ENCODE results near the gene LPIN1. TPM values are rescaled to one million over a fixed set of nuclear protein-coding genes. Genes with fewer than 3 reads are reported as not detected.
"Not testable (repeated sequence)": the region's sequence is repeated elsewhere in the genome, so short reads cannot be mapped to it uniquely, and the experiment has no call there.

Gene LPIN1
- total and polyA plus RNA-seq, 4 experiments from 2014 or later: 13.3 to 83.9 (median 51.5) TPM

DNA sequence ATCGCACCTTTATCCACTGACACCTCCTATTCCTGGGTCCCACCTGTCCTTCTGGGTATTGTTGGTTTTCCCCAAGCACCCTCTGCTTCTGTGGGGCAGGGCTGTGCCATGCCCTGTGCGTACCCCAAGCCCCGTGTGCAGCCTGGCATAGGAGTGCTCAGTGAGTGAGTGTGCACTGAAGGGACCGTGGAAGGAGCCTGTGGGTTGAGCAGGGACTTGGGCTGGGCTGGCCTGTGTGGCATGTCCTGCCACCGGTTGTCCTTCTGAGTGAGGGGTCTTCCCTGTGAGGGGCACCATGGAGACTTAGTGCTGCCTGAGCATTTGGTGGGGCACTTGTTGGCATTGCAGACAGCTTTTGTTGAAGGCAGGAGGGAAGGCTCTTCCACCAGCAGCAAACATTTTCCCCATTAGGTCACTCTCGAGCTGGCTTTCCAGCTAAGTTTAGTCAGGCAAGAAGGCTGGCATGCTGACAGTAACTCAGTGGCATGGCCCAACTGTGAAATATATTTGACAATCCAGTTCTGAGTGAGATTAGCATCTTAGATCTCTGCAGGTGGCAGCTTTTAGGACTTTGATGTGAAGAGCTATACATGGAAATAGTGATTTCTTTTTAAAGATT lies 64.7 kb downstream of the LPIN1 start:
- peaks cover 64 to 86% of the 10 kb centered on the region in 2 donors for H3K36me3 Mint-ChIP-seq
- H3K27me3 Mint-ChIP-seq: no peaks in the 10 kb centered on the region
- no peak overlapping the region for H3K4me3 ChIP-seq (ENCODE audit: low read length in 2 of 2)
- intact Hi-C loops (cut with micrococcal nuclease): no loop called here
- H3K27ac Mint-ChIP-seq: peak overlapping the region in 2 of 7 donors; percentile 43 to 50
- ChIA-PET POLR2A (ENCODE audit: partially characterized antibody) (no interaction called here), CTCF (ENCODE audit: partially characterized antibody) (no interaction called here)
- H3K9me3 ChIP-seq (ENCODE audit: control insufficient read depth in 1 of 2, low read length in 2 of 2): no peaks in the 10 kb centered on the region
- peaks cover 0 to 6% (median 2%) of the 10 kb centered on the region in 4 donors for H3K4me1 Mint-ChIP-seq
- H3K27ac ChIP-seq (ENCODE audit: low read depth, low read length): no peak overlapping the region
- no peaks in the 10 kb centered on the region for H3K27me3 ChIP-seq (ENCODE audit: insufficient read depth, low read length)
- no peak overlapping the region for H3K4me3 Mint-ChIP-seq
- H3K36me3 ChIP-seq (ENCODE audit: insufficient read depth, low read length): peaks cover 45% of the 10 kb centered on the region
- no peaks in the 10 kb centered on the region for H3K4me1 ChIP-seq (ENCODE audit: insufficient read depth, low read length)
- DNase-seq: no peak
- H3K9me3 Mint-ChIP-seq: no peaks in the 10 kb centered on the region

DNA sequence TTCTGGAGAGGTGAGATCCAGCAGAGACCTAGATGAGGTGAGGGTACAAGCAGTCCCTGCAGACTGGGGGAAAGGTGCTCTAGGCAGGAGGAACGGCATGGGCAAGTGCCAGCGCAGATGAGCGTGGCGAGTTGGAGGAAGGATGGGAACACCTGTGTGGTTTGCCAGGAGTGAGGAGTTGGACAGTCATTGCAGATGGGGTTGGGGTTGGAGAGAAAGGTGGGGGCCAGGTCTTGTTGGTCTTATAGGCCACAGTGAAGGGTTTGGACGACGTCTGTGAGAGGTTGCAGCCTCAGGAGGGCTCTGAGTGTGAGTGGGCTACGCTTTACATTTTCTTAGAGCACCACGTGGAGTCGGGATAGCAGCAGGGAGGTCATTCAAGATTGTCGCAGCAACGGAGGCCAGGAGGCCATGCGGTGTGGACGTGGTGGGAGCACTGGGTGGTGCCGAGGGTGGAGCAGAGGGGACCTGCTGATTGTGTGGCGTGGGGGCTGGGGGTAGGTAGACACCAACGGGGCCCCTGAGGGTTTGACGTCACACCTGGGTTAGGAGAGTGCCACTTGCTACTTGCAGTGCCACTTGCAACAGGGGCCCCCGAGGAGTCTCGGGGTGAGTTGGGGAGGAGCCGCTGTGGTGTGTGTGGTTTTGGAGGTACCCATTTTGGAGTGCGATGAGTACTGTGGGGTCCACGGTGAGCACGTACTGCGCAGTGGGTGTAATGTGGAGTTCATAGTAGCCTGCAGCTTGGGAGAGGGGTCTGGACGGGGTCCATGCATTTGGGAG lies 66.2 kb downstream of the LPIN1 start:
- intact Hi-C loops (cut with micrococcal nuclease): no loop called here
- peaks cover 67 to 83% of the 10 kb centered on the region in 2 donors for H3K36me3 Mint-ChIP-seq
- H3K4me3 Mint-ChIP-seq: peak overlapping the region in 1 of 8 donors; percentile 27
- Histone ChIP-seq H3K4me1 (ENCODE audit: insufficient read depth, low read length) (no peaks in the 10 kb centered on the region), H3K4me3 (ENCODE audit: low read length in 2 of 2) (no peak overlapping the region), H3K9me3 (ENCODE audit: control insufficient read depth in 1 of 2, low read length in 2 of 2) (no peaks in the 10 kb centered on the region), H3K27ac (ENCODE audit: low read depth, low read length) (no peak overlapping the region), H3K27me3 (ENCODE audit: insufficient read depth, low read length) (no peaks in the 10 kb centered on the region), H3K36me3 (ENCODE audit: insufficient read depth, low read length) (peaks cover 34% of the 10 kb centered on the region)
- no peaks in the 10 kb centered on the region for H3K9me3 Mint-ChIP-seq
- peak overlapping the region in 5 of 7 donors; percentile 22 to 86 (median 49) for H3K27ac Mint-ChIP-seq
- CTCF ChIA-PET (ENCODE audit: partially characterized antibody): no interaction called here
- DNase-seq: no peak
- peaks cover 0 to 6% (median 2%) of the 10 kb centered on the region in 4 donors for H3K4me1 Mint-ChIP-seq
- no peaks in the 10 kb centered on the region for H3K27me3 Mint-ChIP-seq
- POLR2A ChIA-PET (ENCODE audit: partially characterized antibody): no interaction called here

DNA sequence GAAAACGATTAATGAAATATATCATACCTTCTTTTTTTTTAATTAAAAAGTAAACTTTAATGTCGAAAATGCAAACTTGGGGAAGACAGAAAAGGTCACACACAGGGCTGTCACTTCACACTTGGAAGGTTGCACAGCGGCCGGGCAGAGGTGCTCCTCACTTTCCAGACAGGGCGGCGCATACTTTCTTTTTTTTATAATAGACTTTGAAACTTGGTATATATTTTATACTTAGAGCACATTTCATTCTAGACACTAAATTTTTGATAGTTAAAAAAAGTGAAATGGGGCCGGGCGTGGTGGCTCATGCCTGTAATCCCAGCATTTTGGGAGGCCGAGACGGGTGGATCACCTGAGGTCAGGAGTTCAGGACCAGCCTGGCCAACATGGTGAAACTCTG lies 66.9 kb downstream of the LPIN1 start:
- H3K36me3 ChIP-seq (ENCODE audit: insufficient read depth, low read length): peaks cover 28% of the 10 kb centered on the region
- H3K36me3 Mint-ChIP-seq: peaks cover 65 to 80% of the 10 kb centered on the region in 2 donors

DNA sequence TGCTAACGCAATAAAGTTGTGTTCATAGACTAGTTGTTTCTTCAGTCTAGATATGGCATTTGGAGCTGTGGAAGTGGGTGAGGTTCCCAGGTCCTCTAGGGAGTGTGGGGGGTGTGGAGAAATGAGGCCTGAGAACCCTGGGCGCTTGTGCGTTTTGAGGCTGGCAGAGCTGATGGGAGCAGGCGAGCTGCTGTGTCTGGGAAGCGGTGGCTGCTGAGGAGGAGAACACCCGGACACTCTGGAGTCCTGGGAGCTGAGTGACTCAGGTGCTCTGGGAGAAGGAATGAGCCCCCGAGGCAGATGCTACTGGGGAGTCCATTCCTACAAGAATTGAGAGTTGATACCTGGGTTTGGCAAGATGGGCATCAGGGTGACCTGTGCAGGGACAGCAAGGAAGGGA lies 67.5 kb downstream of the LPIN1 start:
- Mint-ChIP-seq H3K9me3 (no peaks in the 10 kb centered on the region), H3K4me1 (peaks cover 0 to 5% (median 2%) of the 10 kb centered on the region in 4 donors), H3K36me3 (peaks cover 62 to 76% of the 10 kb centered on the region in 2 donors), H3K27ac (peak overlapping the region in 3 of 7 donors; percentile 31 to 76 (median 65)), H3K27me3 (no peaks in the 10 kb centered on the region), H3K4me3 (no peak overlapping the region)
- peaks cover 29% of the 10 kb centered on the region for H3K36me3 ChIP-seq (ENCODE audit: insufficient read depth, low read length)
- no peak overlapping the region for H3K4me3 ChIP-seq (ENCODE audit: low read length in 2 of 2)
- DNase-seq: no peak
- no peak overlapping the region for H3K27ac ChIP-seq (ENCODE audit: low read depth, low read length)
- H3K27me3 ChIP-seq (ENCODE audit: insufficient read depth, low read length): no peaks in the 10 kb centered on the region
- intact Hi-C loops (cut with micrococcal nuclease): no loop called here
- CTCF ChIA-PET (ENCODE audit: partially characterized antibody): interaction anchor here (1.2 kb wide), 1 partner anchor 1193 kb away, joined by 3 read pairs; no protein-coding TSS in a partner anchor
- H3K4me1 ChIP-seq (ENCODE audit: insufficient read depth, low read length): no peaks in the 10 kb centered on the region
- POLR2A ChIA-PET (ENCODE audit: partially characterized antibody): no interaction called here
- no peaks in the 10 kb centered on the region for H3K9me3 ChIP-seq (ENCODE audit: control insufficient read depth in 1 of 2, low read length in 2 of 2)

More for the DNA sequence above, 66.9 kb downstream of the LPIN1 start:
- H3K27ac Mint-ChIP-seq; H3K9me3 ChIP-seq (ENCODE audit: control insufficient read depth in 1 of 2, low read length in 2 of 2); H3K4me3 ChIP-seq (ENCODE audit: low read length in 2 of 2); intact Hi-C loops (cut with micrococcal nuclease); H3K27me3 ChIP-seq (ENCODE audit: insufficient read depth, low read length); DNase-seq; H3K27me3 Mint-ChIP-seq; H3K4me1 Mint-ChIP-seq; H3K4me3 Mint-ChIP-seq; H3K4me1 ChIP-seq (ENCODE audit: insufficient read depth, low read length); H3K9me3 Mint-ChIP-seq; POLR2A ChIA-PET (ENCODE audit: partially characterized antibody); H3K27ac ChIP-seq (ENCODE audit: low read depth, low read length): not testable (repeated sequence)
- CTCF ChIA-PET (ENCODE audit: partially characterized antibody): interaction anchor here (1.2 kb wide), 1 partner anchor 1193 kb away, joined by 3 read pairs; no protein-coding TSS in a partner anchor

DNA sequence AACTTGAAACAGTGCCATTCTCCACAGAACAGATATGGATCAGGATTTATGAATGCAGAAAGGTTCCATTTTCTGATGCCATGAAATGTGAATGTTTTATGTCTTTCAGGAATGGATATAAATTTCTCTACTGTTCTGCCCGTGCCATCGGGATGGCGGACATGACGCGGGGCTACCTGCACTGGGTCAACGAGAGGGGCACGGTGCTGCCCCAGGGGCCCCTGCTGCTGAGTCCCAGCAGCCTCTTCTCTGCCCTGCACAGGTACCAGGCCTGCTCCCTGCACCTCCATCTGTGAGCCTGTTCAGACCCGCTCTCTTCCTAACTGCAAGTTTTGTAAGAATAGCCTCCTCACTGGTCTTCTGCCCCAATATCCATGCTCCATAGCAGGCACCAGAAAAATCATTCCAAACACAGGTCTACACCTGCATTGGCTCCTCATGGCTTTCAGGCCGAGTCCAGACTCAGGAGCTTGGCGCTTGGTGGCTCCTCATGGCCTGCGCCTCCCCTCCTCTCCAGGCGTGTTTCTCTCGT lies 68.6 kb downstream of the LPIN1 start:
- peaks cover 67 to 76% of the 10 kb centered on the region in 2 donors for H3K36me3 Mint-ChIP-seq
- no peaks in the 10 kb centered on the region for H3K27me3 Mint-ChIP-seq
- POLR2A ChIA-PET (ENCODE audit: partially characterized antibody): interaction anchor here (1.1 kb wide), 1 partner anchor 901 kb away, joined by 3 read pairs; no protein-coding TSS in a partner anchor
- peaks cover 0 to 5% (median 2%) of the 10 kb centered on the region in 4 donors for H3K4me1 Mint-ChIP-seq
- CTCF ChIA-PET (ENCODE audit: partially characterized antibody): no interaction called here
- Histone ChIP-seq H3K9me3 (ENCODE audit: control insufficient read depth in 1 of 2, low read length in 2 of 2) (no peaks in the 10 kb centered on the region), H3K4me3 (ENCODE audit: low read length in 2 of 2) (no peak overlapping the region), H3K27me3 (ENCODE audit: insufficient read depth, low read length) (no peaks in the 10 kb centered on the region), H3K36me3 (ENCODE audit: insufficient read depth, low read length) (peaks cover 35% of the 10 kb centered on the region), H3K27ac (ENCODE audit: low read depth, low read length) (no peak overlapping the region), H3K4me1 (ENCODE audit: insufficient read depth, low read length) (no peaks in the 10 kb centered on the region)
- peak overlapping the region in 1 of 7 donors; percentile 66 for H3K27ac Mint-ChIP-seq
- intact Hi-C loops (cut with micrococcal nuclease): no loop called here
- H3K9me3 Mint-ChIP-seq: no peaks in the 10 kb centered on the region
- H3K4me3 Mint-ChIP-seq: no peak overlapping the region
- no peak for DNase-seq

DNA sequence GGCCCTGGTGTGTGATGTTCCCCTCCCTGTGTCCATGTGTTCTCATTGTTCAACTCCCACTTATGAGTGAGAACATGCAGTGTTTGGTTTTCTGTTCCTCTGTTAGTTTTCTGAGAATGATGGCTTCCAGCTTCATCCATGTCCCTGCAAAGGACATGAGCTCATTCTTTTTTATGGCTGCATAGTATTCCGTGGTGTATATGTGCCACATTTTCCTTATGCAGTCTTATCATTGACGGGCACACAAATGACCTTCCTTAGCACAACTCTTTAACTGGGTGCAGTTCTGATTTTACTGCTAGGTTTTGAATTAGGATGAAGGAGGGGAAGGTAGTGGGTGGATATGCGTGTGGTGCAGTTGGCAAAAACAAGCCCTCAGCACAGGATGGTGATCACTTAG lies 70.5 kb downstream of the LPIN1 start:
- H3K27me3 Mint-ChIP-seq; H3K4me1 Mint-ChIP-seq; H3K27ac ChIP-seq (ENCODE audit: low read depth, low read length); H3K27me3 ChIP-seq (ENCODE audit: insufficient read depth, low read length); intact Hi-C loops (cut with micrococcal nuclease); H3K9me3 Mint-ChIP-seq; POLR2A ChIA-PET (ENCODE audit: partially characterized antibody); H3K9me3 ChIP-seq (ENCODE audit: control insufficient read depth in 1 of 2, low read length in 2 of 2); H3K27ac Mint-ChIP-seq; H3K4me3 ChIP-seq (ENCODE audit: low read length in 2 of 2); DNase-seq; H3K4me3 Mint-ChIP-seq; H3K4me1 ChIP-seq (ENCODE audit: insufficient read depth, low read length): not testable (repeated sequence)
- H3K36me3 Mint-ChIP-seq: peaks cover 70 to 77% of the 10 kb centered on the region in 2 donors
- CTCF ChIA-PET (ENCODE audit: partially characterized antibody): interaction anchor here (0.9 kb wide), 1 partner anchor 32 kb away, joined by 3 read pairs; no protein-coding TSS in a partner anchor
- peaks cover 47% of the 10 kb centered on the region for H3K36me3 ChIP-seq (ENCODE audit: insufficient read depth, low read length)

DNA sequence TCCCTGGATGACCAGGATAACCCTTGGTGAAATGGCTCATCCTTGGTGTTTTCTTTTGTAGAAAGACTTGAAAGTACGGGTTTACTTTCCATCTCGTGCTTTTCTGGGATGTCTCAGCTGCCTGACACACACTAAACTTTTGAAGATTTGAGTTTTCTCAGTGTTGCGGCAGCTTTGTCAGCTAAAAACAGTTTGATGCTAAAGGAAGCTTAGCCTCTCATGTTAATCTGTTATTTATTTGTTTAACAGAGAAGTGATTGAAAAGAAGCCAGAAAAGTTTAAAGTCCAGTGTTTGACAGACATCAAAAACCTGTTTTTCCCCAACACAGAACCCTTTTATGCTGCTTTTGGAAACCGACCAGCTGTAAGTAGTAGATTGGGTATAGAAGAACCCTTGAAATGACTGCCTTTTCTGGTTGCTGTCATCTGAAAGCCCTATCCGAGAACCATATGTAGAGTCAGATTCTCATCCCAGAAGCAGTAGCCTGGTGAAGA lies 72.8 kb downstream of the LPIN1 start:
- Histone ChIP-seq H3K9me3 (ENCODE audit: control insufficient read depth in 1 of 2, low read length in 2 of 2) (no peaks in the 10 kb centered on the region), H3K4me1 (ENCODE audit: insufficient read depth, low read length) (no peaks in the 10 kb centered on the region), H3K4me3 (ENCODE audit: low read length in 2 of 2) (no peak overlapping the region), H3K27me3 (ENCODE audit: insufficient read depth, low read length) (no peaks in the 10 kb centered on the region), H3K36me3 (ENCODE audit: insufficient read depth, low read length) (peaks cover 60% of the 10 kb centered on the region), H3K27ac (ENCODE audit: low read depth, low read length) (no peak overlapping the region)
- Mint-ChIP-seq H3K4me1 (peaks cover 0 to 2% (median under 1%) of the 10 kb centered on the region in 4 donors), H3K36me3 (peaks cover 72 to 80% of the 10 kb centered on the region in 2 donors), H3K27ac (no peak overlapping the region), H3K27me3 (no peaks in the 10 kb centered on the region), H3K9me3 (no peaks in the 10 kb centered on the region), H3K4me3 (no peak overlapping the region)
- no peak for DNase-seq
- CTCF ChIA-PET (ENCODE audit: partially characterized antibody): interaction anchor here (1.4 to 1.6 kb wide), 2 partner anchors 9 to 1188 kb away, joined by 4 to 5 read pairs; no protein-coding TSS in a partner anchor
- intact Hi-C loops (cut with micrococcal nuclease): no loop called here
- POLR2A ChIA-PET (ENCODE audit: partially characterized antibody): no interaction called here
